SIG-M5 treated with dmso at 0.1 percent for 504 hours (cell line): ENCODE measurements around the gene LCK.
"Not testable (repeated sequence)": the region's sequence is repeated elsewhere in the genome, so short reads cannot be mapped to it uniquely, and the experiment has no call there.

Source experiments
- DNase-seq: peaks from one replicate; lab custom pipeline; 2025; ENCODE audit not compliant: unreplicated experiment; lab: John Stamatoyannopoulos, UW

Gene LCK

DNA sequence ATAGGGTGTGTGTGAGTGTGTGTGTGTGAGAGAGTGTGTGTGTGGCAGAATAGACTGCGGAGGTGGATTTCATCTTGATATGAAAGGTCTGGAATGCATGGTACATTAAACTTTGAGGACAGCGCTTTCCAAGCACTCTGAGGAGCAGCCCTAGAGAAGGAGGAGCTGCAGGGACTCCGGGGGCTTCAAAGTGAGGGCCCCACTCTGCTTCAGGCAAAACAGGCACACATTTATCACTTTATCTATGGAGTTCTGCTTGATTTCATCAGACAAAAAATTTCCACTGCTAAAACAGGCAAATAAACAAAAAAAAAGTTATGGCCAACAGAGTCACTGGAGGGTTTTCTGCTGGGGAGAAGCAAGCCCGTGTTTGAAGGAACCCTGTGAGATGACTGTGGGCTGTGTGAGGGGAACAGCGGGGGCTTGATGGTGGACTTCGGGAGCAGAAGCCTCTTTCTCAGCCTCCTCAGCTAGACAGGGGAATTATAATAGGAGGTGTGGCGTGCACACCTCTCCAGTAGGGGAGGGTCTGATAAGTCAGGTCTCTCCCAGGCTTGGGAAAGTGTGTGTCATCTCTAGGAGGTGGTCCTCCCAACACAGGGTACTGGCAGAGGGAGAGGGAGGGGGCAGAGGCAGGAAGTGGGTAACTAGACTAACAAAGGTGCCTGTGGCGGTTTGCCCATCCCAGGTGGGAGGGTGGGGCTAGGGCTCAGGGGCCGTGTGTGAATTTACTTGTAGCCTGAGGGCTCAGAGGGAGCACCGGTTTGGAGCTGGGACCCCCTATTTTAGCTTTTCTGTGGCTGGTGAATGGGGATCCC lies 22.5 kb downstream of the LCK start:
- DNase-seq = no peak

DNA sequence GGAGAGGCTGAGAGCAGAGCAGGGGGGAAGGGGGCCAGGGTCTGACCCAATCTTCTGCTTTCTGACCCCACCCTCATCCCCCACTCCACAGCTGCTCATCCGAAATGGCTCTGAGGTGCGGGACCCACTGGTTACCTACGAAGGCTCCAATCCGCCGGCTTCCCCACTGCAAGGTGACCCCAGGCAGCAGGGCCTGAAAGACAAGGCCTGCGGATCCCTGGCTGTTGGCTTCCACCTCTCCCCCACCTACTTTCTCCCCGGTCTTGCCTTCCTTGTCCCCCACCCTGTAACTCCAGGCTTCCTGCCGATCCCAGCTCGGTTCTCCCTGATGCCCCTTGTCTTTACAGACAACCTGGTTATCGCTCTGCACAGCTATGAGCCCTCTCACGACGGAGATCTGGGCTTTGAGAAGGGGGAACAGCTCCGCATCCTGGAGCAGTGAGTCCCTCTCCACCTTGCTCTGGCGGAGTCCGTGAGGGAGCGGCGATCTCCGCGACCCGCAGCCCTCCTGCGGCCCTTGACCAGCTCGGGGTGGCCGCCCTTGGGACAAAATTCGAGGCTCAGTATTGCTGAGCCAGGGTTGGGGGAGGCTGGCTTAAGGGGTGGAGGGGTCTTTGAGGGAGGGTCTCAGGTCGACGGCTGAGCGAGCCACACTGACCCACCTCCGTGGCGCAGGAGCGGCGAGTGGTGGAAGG lies 23.7 kb downstream of the LCK start:
- DNase-seq = no peak

GRCh38 chr1:32275424-32275823 lies 24.4 kb downstream of the LCK start:
- no peak for DNase-seq

GRCh38 chr1:32276032-32276782 lies 25.1 kb downstream of the LCK start:
- DNase-seq = no peak

DNA sequence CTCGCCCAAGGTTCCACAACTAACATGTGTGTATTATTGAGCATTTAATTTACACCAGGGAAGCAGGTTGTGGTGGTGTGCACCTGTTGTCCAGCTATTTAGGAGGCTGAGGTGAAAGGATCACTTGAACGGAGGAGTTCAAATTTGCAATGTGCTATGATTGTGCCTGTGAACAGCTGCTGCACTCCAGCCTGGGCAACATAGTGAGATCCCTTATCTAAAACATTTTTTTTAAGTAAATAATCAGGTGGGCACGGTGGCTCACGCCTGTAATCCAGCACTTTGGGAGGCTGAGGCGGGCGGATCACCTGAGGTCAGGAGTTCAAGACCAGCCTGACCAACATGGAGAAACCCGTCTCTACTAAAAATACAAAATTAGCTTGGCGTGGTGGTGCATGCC lies 33.7 kb downstream of the LCK start:
- not testable (repeated sequence) for DNase-seq

GRCh38 chr1:32285658-32286057 lies 34.6 kb downstream of the LCK start:
- DNase-seq = no peak

- DNase-seq = no peak
Observed at GRCh38 chr1:32286763-32287162, 35.7 kb downstream of the LCK start.

GRCh38 chr1:32289256-32289655 lies 38.2 kb downstream of the LCK start:
- no peak for DNase-seq

GRCh38 chr1:32291145-32291707 lies 40.2 kb downstream of the LCK start:
- no peak for DNase-seq

- DNase-seq = peak; percentile 95
Observed at GRCh38 chr1:32291708-32292538, 40.9 kb downstream of the LCK start, which contains the start of gene HDAC1. TSS of gene HDAC1 (plus strand) at chr1:32292083. CDS start at chr1:32292170, 87 bp downstream.

GRCh38 chr1:32298211-32298610 lies 47.1 kb downstream of the LCK start:
- not testable (repeated sequence) for DNase-seq

DNA sequence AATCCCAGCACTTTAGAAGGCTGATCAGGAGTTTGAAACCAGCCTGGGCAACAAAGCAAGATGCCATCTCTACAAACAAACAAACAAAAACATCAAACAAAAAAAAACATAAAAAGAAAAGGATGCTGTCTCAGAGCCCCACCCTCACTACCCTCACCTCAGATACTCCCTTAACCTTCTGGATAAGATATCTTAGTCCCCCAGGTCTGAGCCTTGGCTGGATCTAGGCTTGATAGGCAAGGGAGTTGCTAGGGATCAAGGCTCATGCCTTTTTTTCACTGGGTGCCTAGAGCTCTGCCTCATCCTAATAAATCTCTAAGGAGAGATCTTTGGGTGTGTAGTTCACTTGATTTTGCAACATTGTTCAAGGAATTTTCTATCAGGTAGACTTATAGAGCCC lies 48.3 kb downstream of the LCK start:
- no peak for DNase-seq

GRCh38 chr1:32303358-32303757 lies 52.3 kb downstream of the LCK start:
- no peak for DNase-seq

DNA sequence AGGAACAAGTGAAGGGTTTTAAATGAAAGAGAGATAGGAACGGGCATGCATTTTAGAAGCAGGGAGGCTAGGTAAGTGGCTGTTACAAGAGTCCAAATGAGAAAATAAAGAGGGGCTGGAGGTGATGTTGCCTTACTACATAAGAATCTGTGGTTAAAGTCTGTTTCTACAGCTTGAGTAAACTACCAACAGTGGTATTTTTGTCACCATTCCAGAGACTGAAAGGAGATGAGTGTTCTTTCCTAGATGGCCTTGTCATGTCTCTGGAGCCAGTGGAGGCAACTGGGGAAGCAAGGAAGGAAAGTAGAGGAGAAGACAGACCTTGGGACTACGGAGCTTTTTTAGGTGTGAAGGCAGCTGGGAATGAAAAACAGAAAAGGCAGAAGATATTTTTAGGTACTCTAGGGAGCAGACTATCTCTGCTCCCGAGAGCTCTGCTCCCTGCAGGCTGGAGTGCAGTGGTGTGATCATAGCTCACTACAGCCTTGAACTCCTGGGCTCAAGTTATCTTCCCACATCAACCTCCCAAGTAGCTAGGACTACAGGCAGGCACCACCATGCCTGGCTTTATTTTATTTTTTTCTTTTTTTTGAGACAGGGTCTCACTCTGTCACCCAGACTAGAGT lies 53.0 kb downstream of the LCK start:
- no peak for DNase-seq

DNA sequence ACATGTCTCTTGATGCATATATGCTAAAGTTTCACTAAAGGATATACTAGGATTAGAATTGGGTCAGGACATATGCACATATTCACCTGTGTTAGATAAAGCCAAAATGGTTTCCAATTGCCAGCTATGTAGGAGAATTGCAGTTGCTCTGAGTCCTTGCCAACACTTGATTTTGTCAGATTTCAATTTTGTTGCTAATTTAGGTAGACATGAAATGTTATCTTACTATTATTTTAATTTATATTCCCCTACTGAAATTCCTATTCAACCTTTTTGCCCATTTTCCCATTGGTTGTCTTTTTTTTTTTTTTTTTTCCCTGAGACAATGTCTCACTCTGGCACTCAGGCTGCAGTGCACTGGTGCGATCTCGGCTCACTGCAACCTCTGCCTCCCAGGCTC lies 54.2 kb downstream of the LCK start:
- DNase-seq = no peak

- no peak for DNase-seq
Observed at GRCh38 chr1:32307324-32307723, 56.3 kb downstream of the LCK start.

GRCh38 chr1:32309960-32310359 lies 58.9 kb downstream of the LCK start:
- no peak for DNase-seq

GRCh38 chr1:32311709-32312393 lies 60.8 kb downstream of the LCK start:
- DNase-seq = no peak

GRCh38 chr1:32316903-32317277 lies 65.8 kb downstream of the LCK start:
- no peak for DNase-seq
